ENCODE measurements around the gene TMEM258. TPM values are rescaled to one million over a fixed set of nuclear protein-coding genes. Genes with fewer than 3 reads are reported as not detected.

The TMEM258 gene
- total and polyA plus RNA-seq, 9 of the 15 experiments (the other 6 are each of a cell fraction or from before 2014, with no cell fraction given) = 97.2 to 856 (median 231) TPM

DNA sequence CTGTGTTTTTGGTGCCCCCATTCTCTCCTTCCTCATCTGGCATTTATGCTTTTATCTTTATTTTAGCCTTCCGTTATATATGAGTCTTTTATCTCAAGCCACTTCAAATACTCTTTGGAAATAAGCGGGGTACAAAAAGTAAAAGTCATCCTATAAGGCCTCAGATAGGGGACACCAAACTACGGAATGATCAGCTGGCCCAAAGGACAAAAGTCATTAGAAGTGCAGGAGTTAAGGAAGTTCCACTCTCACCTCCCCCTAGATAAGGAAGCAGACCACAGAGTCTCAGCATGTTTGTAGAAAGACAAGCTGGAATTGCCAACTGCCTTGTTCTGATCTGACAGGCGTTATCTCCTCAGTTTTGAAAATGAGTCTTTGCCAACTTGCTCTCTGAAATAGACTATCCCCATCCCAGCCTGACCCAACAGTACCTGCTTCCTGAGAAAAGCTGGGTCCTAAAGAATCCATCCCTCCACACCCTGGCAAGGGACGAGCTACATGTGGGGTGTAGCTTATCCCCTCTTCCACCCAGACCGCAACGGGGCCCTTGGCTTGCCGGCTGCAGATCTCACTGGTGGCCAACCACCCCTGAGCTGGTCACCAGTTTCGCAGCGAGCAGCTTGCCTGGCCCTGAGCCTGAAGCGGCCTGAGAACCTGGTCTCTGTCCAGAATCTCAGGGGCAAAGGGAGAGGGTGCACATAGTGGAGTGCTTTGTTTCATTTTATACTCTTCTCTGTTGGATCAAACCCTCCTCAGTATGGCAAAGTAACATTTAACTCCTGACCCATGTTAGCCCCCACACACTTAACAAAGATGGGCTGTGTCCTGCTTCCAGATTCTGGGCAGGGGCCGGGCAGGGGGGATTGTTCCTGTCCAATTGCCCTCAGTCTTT is 49.5 kb upstream of the TMEM258 start (continued):
- TF ChIP-seq, protein P1, sequence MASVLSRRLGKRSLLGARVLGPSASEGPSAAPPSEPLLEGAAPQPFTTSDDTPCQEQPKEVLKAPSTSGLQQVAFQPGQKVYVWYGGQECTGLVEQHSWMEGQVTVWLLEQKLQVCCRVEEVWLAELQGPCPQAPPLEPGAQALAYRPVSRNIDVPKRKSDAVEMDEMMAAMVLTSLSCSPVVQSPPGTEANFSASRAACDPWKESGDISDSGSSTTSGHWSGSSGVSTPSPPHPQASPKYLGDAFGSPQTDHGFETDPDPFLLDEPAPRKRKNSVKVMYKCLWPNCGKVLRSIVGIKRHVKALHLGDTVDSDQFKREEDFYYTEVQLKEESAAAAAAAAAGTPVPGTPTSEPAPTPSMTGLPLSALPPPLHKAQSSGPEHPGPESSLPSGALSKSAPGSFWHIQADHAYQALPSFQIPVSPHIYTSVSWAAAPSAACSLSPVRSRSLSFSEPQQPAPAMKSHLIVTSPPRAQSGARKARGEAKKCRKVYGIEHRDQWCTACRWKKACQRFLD (CRISPR knock-in tag; IDR thresholded peaks at IDR 0.05) = peak; percentile 94
- TF ChIP-seq, protein P2, sequence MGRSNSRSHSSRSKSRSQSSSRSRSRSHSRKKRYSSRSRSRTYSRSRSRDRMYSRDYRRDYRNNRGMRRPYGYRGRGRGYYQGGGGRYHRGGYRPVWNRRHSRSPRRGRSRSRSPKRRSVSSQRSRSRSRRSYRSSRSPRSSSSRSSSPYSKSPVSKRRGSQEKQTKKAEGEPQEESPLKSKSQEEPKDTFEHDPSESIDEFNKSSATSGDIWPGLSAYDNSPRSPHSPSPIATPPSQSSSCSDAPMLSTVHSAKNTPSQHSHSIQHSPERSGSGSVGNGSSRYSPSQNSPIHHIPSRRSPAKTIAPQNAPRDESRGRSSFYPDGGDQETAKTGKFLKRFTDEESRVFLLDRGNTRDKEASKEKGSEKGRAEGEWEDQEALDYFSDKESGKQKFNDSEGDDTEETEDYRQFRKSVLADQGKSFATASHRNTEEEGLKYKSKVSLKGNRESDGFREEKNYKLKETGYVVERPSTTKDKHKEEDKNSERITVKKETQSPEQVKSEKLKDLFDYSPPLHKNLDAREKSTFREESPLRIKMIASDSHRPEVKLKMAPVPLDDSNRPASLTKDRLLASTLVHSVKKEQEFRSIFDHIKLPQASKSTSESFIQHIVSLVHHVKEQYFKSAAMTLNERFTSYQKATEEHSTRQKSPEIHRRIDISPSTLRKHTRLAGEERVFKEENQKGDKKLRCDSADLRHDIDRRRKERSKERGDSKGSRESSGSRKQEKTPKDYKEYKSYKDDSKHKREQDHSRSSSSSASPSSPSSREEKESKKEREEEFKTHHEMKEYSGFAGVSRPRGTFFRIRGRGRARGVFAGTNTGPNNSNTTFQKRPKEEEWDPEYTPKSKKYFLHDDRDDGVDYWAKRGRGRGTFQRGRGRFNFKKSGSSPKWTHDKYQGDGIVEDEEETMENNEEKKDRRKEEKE (IDR thresholded peaks at IDR 0.05; ENCODE audit: borderline replicate concordance in 1 of 2, control insufficient read depth in 1 of 2, low read depth in 2 of 2, low read length in 1 of 2) = peak in 1 of 2 experiments; percentile 59; a peak in 1 of 4 replicates
- TF ChIP-seq, protein P3, sequence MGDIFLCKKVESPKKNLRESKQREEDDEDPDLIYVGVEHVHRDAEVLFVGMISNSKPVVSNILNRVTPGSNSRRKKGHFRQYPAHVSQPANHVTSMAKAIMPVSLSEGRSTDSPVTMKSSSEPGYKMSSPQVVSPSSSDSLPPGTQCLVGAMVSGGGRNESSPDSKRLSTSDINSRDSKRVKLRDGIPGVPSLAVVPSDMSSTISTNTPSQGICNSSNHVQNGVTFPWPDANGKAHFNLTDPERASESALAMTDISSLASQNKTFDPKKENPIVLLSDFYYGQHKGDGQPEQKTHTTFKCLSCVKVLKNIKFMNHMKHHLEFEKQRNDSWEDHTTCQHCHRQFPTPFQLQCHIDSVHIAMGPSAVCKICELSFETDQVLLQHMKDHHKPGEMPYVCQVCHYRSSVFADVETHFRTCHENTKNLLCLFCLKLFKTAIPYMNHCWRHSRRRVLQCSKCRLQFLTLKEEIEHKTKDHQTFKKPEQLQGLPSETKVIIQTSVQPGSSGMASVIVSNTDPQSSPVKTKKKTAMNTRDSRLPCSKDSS (IDR thresholded peaks at IDR 0.05; ENCODE audit: low read depth, partially characterized antibody) = no peak
- TF ChIP-seq ZNF282 (CRISPR knock-in tag; IDR thresholded peaks at IDR 0.05) (no peak), MAFF (IDR thresholded peaks at IDR 0.05; ENCODE audit: low read length) (peak; percentile 76), LCOR (CRISPR knock-in tag; IDR thresholded peaks at IDR 0.05) (peak; percentile 84), ZKSCAN8 (CRISPR knock-in tag; IDR thresholded peaks at IDR 0.05) (peak; percentile 66), CBFB (CRISPR knock-in tag; IDR thresholded peaks at IDR 0.05) (0 out of 2 replicates have a peak, but pooled peaks have one; percentile 76), ZNF24 (IDR thresholded peaks at IDR 0.05) (0 out of 2 replicates have a peak, but pooled peaks have one; percentile 40), ZNF134 (CRISPR knock-in tag; conservative IDR thresholded peaks at IDR 0.05) (0 out of 2 replicates have a peak, but pooled peaks have one; percentile 35), MAFK (IDR thresholded peaks at IDR 0.05; ENCODE audit: low read length) (peak; percentile 39; the same call in 1 of the 2 replicates), GABPA (tag; conservative IDR thresholded peaks at IDR 0.05; ENCODE audit: low read depth) (peak; percentile 42; the same call in 1 of the 2 replicates)
- TF ChIP-seq, protein P4, sequence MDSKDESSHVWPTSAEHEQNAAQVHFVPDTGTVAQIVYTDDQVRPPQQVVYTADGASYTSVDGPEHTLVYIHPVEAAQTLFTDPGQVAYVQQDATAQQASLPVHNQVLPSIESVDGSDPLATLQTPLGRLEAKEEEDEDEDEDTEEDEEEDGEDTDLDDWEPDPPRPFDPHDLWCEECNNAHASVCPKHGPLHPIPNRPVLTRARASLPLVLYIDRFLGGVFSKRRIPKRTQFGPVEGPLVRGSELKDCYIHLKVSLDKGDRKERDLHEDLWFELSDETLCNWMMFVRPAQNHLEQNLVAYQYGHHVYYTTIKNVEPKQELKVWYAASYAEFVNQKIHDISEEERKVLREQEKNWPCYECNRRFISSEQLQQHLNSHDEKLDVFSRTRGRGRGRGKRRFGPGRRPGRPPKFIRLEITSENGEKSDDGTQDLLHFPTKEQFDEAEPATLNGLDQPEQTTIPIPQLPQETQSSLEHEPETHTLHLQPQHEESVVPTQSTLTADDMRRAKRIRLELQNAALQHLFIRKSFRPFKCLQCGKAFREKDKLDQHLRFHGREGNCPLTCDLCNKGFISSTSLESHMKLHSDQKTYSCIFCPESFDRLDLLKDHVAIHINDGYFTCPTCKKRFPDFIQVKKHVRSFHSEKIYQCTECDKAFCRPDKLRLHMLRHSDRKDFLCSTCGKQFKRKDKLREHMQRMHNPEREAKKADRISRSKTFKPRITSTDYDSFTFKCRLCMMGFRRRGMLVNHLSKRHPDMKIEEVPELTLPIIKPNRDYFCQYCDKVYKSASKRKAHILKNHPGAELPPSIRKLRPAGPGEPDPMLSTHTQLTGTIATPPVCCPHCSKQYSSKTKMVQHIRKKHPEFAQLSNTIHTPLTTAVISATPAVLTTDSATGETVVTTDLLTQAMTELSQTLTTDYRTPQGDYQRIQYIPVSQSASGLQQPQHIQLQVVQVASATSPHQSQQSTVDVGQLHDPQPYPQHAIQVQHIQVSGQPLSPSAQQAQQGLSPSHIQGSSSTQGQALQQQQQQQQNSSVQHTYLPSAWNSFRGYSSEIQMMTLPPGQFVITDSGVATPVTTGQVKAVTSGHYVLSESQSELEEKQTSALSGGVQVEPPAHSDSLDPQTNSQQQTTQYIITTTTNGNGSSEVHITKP (IDR thresholded peaks at IDR 0.05; ENCODE audit: partially characterized antibody) = peak; percentile 84
- TF ChIP-seq, protein P5, sequence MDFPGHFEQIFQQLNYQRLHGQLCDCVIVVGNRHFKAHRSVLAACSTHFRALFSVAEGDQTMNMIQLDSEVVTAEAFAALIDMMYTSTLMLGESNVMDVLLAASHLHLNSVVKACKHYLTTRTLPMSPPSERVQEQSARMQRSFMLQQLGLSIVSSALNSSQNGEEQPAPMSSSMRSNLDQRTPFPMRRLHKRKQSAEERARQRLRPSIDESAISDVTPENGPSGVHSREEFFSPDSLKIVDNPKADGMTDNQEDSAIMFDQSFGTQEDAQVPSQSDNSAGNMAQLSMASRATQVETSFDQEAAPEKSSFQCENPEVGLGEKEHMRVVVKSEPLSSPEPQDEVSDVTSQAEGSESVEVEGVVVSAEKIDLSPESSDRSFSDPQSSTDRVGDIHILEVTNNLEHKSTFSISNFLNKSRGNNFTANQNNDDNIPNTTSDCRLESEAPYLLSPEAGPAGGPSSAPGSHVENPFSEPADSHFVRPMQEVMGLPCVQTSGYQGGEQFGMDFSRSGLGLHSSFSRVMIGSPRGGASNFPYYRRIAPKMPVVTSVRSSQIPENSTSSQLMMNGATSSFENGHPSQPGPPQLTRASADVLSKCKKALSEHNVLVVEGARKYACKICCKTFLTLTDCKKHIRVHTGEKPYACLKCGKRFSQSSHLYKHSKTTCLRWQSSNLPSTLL (IDR thresholded peaks at IDR 0.05) = peak; percentile 12; the same call in 1 of the 2 replicates

Measured in K562 (cell line).